ENCODE data around the gene ARSI. TPM values are rescaled to one million over a fixed set of nuclear protein-coding genes. Genes with fewer than 3 reads are reported as not detected.

The ARSI gene
- total RNA-seq, 4 donors from 2014 or later = 2.7 to 5.4 (median 3.9) TPM

- no peak for DNase-seq (ENCODE audit: low spot score in 2 of 2)
- H3K36me3 ChIP-seq = no peaks in the 10 kb centered on the region
- H3K4me1 ChIP-seq = no peaks in the 10 kb centered on the region
- WGBS = 82% methylated on average over 6 of the region's 6 CpGs
- H3K9me3 ChIP-seq = no peaks in the 10 kb centered on the region
- H3K4me3 ChIP-seq = no peak overlapping the region
- no peak overlapping the region for H3K27ac ChIP-seq
- H3K27me3 ChIP-seq = no peaks in the 10 kb centered on the region
- TF ChIP-seq POLR2AphosphoS5 (IDR thresholded peaks at IDR 0.05) (no peak), EP300 (IDR thresholded peaks at IDR 0.05) (no peak), CTCF (IDR thresholded peaks at IDR 0.05) (no peak), POLR2A (IDR thresholded peaks at IDR 0.05) (no peak)
Observed at GRCh38 chr5:150278916-150279315, 23.8 kb downstream of the ARSI start.

GRCh38 chr5:150278046-150278730 is 24.5 kb downstream of the ARSI start:
- no peak overlapping the region for H3K27ac ChIP-seq
- no peak for DNase-seq (ENCODE audit: low spot score in 2 of 2)
- no peaks in the 10 kb centered on the region for H3K9me3 ChIP-seq
- no peaks in the 10 kb centered on the region for H3K4me1 ChIP-seq
- TF ChIP-seq POLR2A (IDR thresholded peaks at IDR 0.05) (no peak), EP300 (IDR thresholded peaks at IDR 0.05) (no peak)
- no peaks in the 10 kb centered on the region for H3K27me3 ChIP-seq
- H3K4me3 ChIP-seq = no peak overlapping the region
- H3K36me3 ChIP-seq = no peaks in the 10 kb centered on the region
- 64% methylated on average over 7 of the region's 7 CpGs for WGBS

GRCh38 chr5:150277043-150277442 is 25.7 kb downstream of the ARSI start:
- Histone ChIP-seq H3K27me3 (no peaks in the 10 kb centered on the region), H3K9me3 (no peaks in the 10 kb centered on the region), H3K4me1 (no peaks in the 10 kb centered on the region), H3K36me3 (no peaks in the 10 kb centered on the region), H3K4me3 (no peak overlapping the region), H3K27ac (no peak overlapping the region)
- no peak for DNase-seq (ENCODE audit: low spot score in 2 of 2)
- 87% methylated on average over 3 of the region's 4 CpGs for WGBS
- TF ChIP-seq EP300 (IDR thresholded peaks at IDR 0.05) (no peak), POLR2AphosphoS5 (IDR thresholded peaks at IDR 0.05) (no peak), CTCF (IDR thresholded peaks at IDR 0.05) (no peak), POLR2A (IDR thresholded peaks at IDR 0.05) (no peak)

- Histone ChIP-seq H3K4me1 (no peaks in the 10 kb centered on the region), H3K27me3 (no peaks in the 10 kb centered on the region), H3K36me3 (no peaks in the 10 kb centered on the region), H3K4me3 (no peak overlapping the region), H3K27ac (no peak overlapping the region), H3K9me3 (no peaks in the 10 kb centered on the region)
- no peak for DNase-seq (ENCODE audit: low spot score in 2 of 2)
- no peak for TF ChIP-seq POLR2AphosphoS5 (IDR thresholded peaks at IDR 0.05)
- TF ChIP-seq POLR2A (IDR thresholded peaks at IDR 0.05) = no peak
- no peak for TF ChIP-seq CTCF (IDR thresholded peaks at IDR 0.05)
- no peak for TF ChIP-seq EP300 (IDR thresholded peaks at IDR 0.05)
- WGBS = 80% methylated on average over 4 of the region's 4 CpGs
Observed at GRCh38 chr5:150274811-150275210, 27.9 kb downstream of the ARSI start.

- WGBS = 46% methylated on average over 5 of the region's 5 CpGs
- DNase-seq (ENCODE audit: low spot score in 2 of 2) = no peak
- Histone ChIP-seq H3K27me3 (no peaks in the 10 kb centered on the region), H3K36me3 (no peaks in the 10 kb centered on the region), H3K9me3 (no peaks in the 10 kb centered on the region), H3K4me1 (no peaks in the 10 kb centered on the region), H3K27ac (no peak overlapping the region), H3K4me3 (no peak overlapping the region)
- TF ChIP-seq CTCF (IDR thresholded peaks at IDR 0.05) = no peak
- TF ChIP-seq EP300 (IDR thresholded peaks at IDR 0.05) = no peak
- TF ChIP-seq POLR2A (IDR thresholded peaks at IDR 0.05) = no peak
- no peak for TF ChIP-seq POLR2AphosphoS5 (IDR thresholded peaks at IDR 0.05)
Observed at GRCh38 chr5:150272531-150272930, 30.2 kb downstream of the ARSI start.

GRCh38 chr5:150271923-150272322 is 30.8 kb downstream of the ARSI start:
- Histone ChIP-seq H3K36me3 (no peaks in the 10 kb centered on the region), H3K27me3 (no peaks in the 10 kb centered on the region), H3K9me3 (no peaks in the 10 kb centered on the region), H3K4me1 (no peaks in the 10 kb centered on the region), H3K4me3 (no peak overlapping the region), H3K27ac (no peak overlapping the region)
- no peak for DNase-seq (ENCODE audit: low spot score in 2 of 2)
- 83% methylated on average over 3 of the region's 5 CpGs for WGBS
- no peak for TF ChIP-seq POLR2AphosphoS5 (IDR thresholded peaks at IDR 0.05)
- no peak for TF ChIP-seq EP300 (IDR thresholded peaks at IDR 0.05)
- TF ChIP-seq POLR2A (IDR thresholded peaks at IDR 0.05) = no peak
- TF ChIP-seq CTCF (IDR thresholded peaks at IDR 0.05) = no peak
